M059J (cell line): ENCODE data around the gene NSMCE1. TPM values are rescaled to one million over a fixed set of nuclear protein-coding genes. Genes with fewer than 3 reads are reported as not detected.
A peak's percentile ranks its signal among the peaks of the same experiment; 100 is the strongest.
"Not testable (repeated sequence)": the region's sequence is repeated elsewhere in the genome, so short reads cannot be mapped to it uniquely, and the experiment has no call there.

Source experiments
- DNase-seq: peaks from one replicate; pipeline ENCODE4 v3.0.0-alpha.2; 2012; ENCODE audit warnings: low read depth
- total RNA-seq: library from RNA; depleted of rRNA; stranded (reverse); fragments of >200 nt; shearing (Covaris generic); gene quantifications from 2 replicates; pipeline ENCODE4 v1.2.3, GENCODE V29; 2014

NSMCE1 gene
- total RNA-seq, 1 experiment from 2014 or later: 46.3 TPM

GRCh38 chr16:27303256-27304100 is 34.9 kb upstream of the NSMCE1 start:
- peak; percentile 54 for DNase-seq

GRCh38 chr16:27302126-27302525 is 33.6 kb upstream of the NSMCE1 start:
- DNase-seq: no peak

- no peak for DNase-seq
These were observed 32.8 kb upstream of the NSMCE1 start for GRCh38 chr16:27301236-27301861.

DNA sequence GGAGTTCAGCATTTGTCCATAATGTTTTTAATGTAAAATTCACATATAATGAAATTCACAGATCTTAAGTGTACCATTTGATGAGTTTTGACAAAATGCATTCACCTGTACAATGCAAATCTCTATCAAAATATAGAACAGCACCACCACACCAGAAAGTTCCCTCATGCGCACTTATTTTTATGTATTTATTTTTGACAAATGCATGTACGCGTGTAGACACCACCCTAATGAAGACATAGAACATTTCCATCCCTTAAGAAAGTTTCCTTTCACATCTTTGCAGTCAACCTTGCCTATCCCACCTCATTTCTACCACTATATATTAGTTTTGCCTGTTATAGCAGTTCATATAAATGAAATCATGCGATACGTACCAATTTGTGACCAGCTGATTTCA is 29.6 kb upstream of the NSMCE1 start:
- DNase-seq: no peak

DNA sequence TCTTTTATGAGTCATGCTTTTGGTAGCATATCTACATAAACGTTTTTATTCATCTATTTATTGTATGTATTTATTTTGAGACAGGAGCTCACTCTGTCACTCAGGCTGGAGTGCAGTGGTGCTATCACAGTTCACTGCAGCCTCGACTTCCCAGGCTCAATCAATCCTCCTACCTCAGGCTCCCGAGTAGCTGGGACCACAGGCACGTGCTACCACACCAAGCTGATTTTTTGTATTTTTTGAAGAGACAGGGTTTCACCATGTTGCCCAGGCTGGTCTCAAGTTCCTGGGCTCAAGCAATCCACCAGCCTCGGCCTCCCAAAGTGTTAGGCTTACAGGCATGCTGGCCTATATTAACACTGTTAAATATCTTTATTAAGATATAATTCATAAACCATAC is 24.8 kb upstream of the NSMCE1 start:
- no peak for DNase-seq

DNA sequence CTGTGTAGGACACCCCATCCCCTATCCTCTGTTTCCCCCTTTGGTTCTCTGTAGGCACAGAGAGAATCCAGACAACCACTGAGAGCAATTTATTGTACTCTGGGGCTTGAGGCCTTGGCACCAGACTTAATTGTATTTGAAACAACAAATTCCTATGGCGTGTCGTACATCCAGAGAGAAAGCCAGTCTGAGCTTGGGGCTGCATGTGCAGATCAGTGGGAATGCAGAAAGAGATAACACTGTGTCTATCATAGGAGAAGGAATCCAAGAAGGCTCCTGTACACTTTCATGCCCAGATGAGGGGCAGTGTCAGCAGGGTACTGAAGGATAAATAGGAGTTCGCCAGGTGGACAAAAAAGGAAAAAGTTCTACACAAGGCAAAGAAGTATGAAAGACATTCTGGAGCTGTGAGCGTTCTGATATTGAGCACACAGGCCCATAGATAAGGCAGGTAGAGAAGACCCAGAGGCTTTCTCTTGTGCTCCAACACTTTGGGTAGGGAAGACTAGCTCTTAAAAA is 23.2 kb upstream of the NSMCE1 start:
- no peak for DNase-seq

GRCh38 chr16:27291106-27291505 is 22.5 kb upstream of the NSMCE1 start:
- DNase-seq: no peak

DNA sequence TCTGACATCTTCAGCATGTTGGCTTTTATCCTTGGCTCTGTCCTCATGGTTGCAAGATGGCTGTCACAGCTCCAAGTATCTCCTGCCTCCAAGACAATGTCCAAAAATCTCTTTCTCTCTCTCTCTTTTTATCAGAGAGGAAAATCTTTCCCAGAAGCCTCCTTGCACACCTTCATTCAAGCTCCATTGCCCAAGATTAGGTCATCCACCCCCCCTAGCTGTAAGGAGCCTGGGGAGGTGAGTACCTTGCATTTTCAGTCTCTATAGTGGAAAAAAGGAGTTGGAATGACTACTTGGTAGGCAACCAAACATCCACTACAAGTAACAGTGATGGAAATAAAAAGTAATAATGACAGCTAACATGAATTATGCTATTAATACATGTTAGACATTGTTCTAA is 22.0 kb upstream of the NSMCE1 start:
- no peak for DNase-seq

- DNase-seq: peak; percentile 39
These were observed 21.1 kb upstream of the NSMCE1 start for GRCh38 chr16:27289669-27290068.

- not testable (repeated sequence) for DNase-seq
These were observed 19.7 kb upstream of the NSMCE1 start for GRCh38 chr16:27288313-27288712.

DNA sequence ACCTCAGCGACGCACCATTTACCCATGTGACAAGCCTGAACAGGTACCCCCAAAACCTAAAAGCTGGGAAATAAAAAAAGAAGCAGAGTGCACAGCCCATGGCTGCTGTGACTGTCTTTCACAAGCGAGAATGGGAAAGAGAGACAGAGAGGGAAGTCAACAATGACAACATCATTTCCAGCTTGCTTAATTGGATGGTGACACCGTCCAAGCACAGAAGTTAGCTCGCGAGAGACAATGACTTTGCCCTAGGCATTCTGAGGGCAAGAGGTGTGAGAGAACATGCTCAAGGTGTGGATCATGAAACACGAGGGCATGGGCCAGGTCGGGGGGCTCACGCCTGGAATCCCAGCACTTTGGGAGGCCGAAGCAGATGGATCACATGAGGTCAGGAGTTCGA is 19.3 kb upstream of the NSMCE1 start:
- no peak for DNase-seq

GRCh38 chr16:27287051-27287811 is 18.7 kb upstream of the NSMCE1 start:
- peak; percentile 30 for DNase-seq

- peak; percentile 96 for DNase-seq
These were observed 17.9 kb upstream of the NSMCE1 start for GRCh38 chr16:27286451-27286850.

DNA sequence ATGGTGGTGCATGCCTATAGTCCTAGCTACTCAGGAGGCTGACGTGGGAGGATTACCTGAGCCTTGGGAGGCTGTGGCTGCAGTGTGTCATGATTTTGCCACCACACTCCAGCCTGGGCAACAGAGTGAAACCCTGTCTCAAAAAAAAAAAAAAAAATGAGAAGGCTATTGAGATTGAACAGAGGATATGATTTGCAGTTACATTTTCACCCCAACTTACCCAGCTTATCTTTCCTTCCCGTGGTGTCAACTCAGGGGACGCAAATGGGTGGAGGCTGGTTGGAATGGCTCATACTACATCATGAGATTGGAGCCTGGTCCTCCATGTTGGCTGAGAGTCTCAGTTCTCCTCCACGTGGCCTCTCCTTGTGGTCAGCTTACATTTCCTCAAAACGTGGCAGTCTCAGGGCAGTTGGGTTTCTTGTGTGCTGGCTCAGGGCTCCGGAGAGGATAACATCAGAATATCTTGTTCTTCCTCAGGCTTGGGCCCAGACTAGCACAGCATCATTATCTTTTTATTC is 17.2 kb upstream of the NSMCE1 start:
- no peak for DNase-seq

DNA sequence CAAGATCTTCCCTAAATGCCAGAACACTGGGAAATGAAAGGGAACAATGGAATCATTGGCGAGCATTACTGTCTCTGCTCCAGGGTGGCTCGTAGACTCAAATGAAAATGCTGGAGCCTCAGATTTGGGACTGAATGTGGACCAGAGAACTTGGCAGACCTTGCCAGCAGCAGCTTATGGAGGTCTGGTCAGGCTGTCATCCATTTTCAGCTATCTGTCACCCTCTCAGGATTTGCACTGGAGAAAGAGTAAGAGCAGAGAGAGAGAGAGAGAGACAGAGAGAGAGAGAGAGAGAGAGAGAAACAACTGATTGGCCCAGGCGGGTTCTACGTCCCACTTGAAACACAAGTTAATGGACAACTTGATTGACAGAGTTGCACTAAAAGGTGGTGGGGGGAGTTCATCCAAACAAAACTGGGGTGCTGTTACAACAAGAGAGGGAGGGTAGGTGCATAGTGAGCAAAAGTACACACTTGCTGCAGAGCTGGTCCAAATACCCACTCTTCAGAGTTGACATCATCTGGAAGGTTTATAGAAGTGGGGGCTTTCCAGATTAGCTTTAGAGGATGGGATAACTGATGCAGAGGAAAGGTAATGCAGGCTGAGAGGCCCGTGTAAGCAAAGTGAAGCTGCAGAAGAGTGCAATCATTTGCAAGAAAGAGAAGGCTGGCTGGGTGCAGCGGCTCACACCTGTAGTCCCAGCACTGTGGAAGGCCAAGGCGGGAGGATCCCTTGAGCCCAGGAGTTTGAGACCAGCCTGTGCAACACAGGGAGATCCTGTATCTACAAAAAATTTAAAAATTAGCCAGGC is 16.5 kb upstream of the NSMCE1 start:
- no peak for DNase-seq

DNA sequence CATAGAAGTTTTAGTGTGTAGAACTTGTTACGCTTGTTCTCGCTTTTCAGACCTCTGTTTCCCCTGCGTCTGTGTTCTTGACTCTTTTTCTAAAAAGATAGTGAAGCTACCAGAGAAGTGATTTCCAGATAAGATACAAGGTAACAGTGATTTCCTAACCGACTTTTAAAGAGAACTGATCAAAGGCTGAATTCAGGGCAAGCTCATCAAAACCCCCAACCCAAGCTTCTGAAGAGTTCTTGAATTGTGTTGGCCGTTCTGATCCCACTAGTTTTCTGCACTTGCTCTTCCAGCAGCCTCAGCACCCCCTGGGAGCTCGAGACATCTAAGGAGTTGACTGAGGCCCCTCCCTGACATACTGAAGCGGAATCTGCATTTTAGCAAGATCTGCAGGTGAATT is 12.7 kb upstream of the NSMCE1 start:
- DNase-seq: no peak

DNA sequence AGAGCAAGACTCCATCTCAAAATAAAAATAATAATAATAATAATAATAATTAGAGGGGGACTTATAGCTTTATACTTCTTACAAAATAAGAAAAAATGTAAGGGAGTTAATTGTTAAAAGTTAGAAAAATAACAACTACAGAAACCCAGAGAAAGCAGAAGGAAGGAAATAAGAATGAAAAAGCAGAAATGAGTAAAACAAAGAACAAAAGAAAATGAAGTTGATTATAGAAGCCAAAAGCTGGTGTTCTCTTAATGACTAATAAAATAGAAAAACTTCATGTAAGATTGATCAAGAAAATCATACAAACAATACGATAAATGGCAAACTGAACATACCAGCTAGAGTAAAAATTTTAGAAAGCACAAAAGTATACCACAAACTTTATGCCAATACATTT is 6.8 kb upstream of the NSMCE1 start:
- DNase-seq: no peak

DNA sequence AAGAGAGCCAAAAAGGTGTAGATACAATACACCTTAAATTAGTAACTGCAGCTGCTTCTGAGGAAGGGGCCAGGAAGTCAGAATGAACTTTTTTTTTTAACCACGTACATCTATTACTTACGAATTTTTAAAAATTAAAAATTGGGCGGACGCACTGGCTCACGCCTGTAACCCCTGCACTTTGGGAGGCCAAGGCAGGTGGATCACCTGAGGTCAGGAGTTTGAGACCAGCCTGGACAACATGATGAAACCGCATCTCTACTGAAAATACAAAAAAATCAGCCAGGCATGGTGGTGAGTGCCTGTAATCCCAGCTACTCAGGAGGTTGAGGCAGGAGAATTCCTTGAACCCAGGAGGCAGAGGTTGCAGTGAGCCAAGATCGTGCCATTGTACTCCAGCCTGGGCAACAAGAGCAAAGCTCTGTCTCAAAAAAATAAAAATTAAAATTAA is 5.9 kb upstream of the NSMCE1 start:
- not testable (repeated sequence) for DNase-seq

DNA sequence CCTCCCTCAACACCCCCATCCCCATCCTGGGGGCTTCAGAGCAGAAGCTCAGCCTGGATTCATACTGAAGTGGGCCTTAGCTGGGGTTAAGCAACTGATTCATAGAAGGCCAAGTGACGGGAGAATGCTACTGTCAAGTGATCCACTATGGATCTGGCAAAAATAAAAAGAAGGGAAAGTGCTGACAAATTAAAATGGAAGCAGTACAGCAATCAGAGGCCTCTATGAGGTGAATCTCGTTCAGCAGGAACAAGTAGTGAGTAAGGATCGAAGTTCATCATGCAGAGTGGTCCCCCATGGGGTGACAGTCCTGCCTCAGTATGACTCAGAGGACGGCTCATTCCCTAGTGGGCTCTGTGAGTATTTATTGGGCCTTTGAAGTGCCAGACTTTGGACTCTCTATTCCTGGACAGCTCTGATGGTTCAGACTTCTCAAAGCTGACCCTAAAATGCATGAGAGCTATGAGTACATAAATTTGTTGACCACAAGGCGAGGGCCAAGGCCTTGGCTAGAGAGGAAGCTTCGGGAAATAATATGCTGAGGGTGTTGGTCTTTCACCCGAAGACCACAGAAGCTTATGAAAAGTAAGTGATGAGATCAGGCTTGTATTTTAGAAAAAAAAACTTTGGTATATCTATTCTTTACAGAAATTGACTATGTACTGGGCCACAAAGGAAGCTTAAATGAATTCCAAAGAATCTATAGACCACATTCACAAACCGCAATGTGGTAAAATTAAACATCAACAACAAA is 5.3 kb upstream of the NSMCE1 start:
- peak; percentile 38 for DNase-seq

GRCh38 chr16:27273330-27273669 is 4.7 kb upstream of the NSMCE1 start:
- DNase-seq: no peak

DNA sequence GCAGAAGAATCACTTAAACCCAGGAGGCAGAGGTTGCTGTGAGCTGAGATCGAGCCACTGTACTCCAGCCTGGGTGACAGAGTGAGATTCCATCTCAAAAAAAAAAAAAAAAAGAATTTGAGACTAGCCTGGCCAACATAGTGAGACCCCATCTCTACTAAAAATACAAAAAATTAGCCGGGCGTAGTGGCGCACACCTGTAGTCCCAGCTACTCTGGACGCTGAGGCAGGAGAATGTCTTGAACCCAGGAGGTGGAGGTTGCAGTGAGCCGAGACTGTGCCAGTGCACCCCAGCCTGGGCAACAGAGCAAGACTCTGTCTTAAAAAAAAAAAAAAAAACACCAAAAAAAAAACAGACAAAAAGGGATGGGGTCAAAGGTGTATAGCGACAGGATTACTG is 4.1 kb upstream of the NSMCE1 start:
- not testable (repeated sequence) for DNase-seq
